K562 (cell line): ENCODE measurements around the gene NBEA. TPM values are rescaled to one million over a fixed set of nuclear protein-coding genes. Genes with fewer than 3 reads are reported as not detected.
A peak's percentile ranks its signal among the peaks of the same experiment; 100 is the strongest.
"Not testable (repeated sequence)": the region's sequence is repeated elsewhere in the genome, so short reads cannot be mapped to it uniquely, and the experiment has no call there.

ENCODE experiments used
- ATAC-seq: fragments of 200-7000 bp; cut with Tn5 transposase; 3 replicates; pipeline ENCODE4 v1.9.1; 2020; ENCODE audit warnings: moderate library complexity
- BruUV-seq: library from RNA; stranded (reverse); fragments of 400-500 nt; replicated peaks from 2 replicates; lab custom pipeline; 2021; lab: Mats Ljungman, UMichigan
- CTCF ChIA-PET: fragments of 300-600 bp; formaldehyde crosslinking; extraction: SDS; loops from one replicate; lab custom pipeline; 2021; ENCODE audit warnings: low intra/inter-chr PET ratio; lab: Yijun Ruan, JAX
- POLR2A ChIA-PET: fragments of 300-600, 350-650 bp; sonication (Branson Sonifier 250); formaldehyde crosslinking; extraction: SDS; loops from one replicate; lab custom pipeline; 2021; ENCODE audit warnings: antibody characterized with exemption, inconsistent platforms; lab: Yijun Ruan, JAX
- DNase-seq, 4 experiments: peaks; one replicate each; pipeline versions ENCODE4 v3.0.0 to v3.0.0-alpha.2; 2011 to 2018; ENCODE audit warnings: low spot score in 3 of 4, mixed read lengths in 3 of 4; ENCODE audit errors: extremely low read depth in 1 of 4
- FAIRE-seq: peaks from 2 replicates; lab custom pipeline; 2011; peaks lifted over from hg19 to GRCh38; lab: Jason Lieb, UNC
- H2AFZ ChIP-seq: 2 replicates; pipeline ENCODE4 v1.6.0; 2011; ENCODE audit warnings: low read depth, low read length, control low read depth, inconsistent platforms
- H3K27ac ChIP-seq: fragments of 200-600 bp; 3 replicates; pipeline ENCODE4 v1.8.0; 2011; ENCODE audit warnings: low read depth, mild to moderate bottlenecking, control low read depth, inconsistent platforms, low read length, moderate library complexity, mixed read lengths; ENCODE audit errors: extremely low read depth
- H3K27me3 ChIP-seq, 2 experiments: fragments of 300-600 bp in 1 of 2; 2 replicates in 1 of 2; 3 replicates in 1 of 2; pipeline versions ENCODE4 v1.6.0 to v1.8.0; 2011; ENCODE audit warnings: inconsistent platforms in 2 of 2, low read length in 2 of 2, mild to moderate bottlenecking in 1 of 2, mixed read lengths in 1 of 2, moderate library complexity in 1 of 2; ENCODE audit not compliant: control insufficient read depth in 2 of 2, insufficient read depth in 2 of 2
- H3K36me3 ChIP-seq: fragments of 300-600 bp; 3 replicates; pipeline ENCODE4 v1.8.0; 2011; ENCODE audit warnings: mild to moderate bottlenecking, low read length, inconsistent platforms; ENCODE audit not compliant: control insufficient read depth, insufficient read depth
- H3K4me1 ChIP-seq, 2 experiments: fragments of 200-600 bp in 1 of 2; replicated peaks in 1 of 2; 2 replicates in 1 of 2; 3 replicates in 1 of 2; pipeline versions ENCODE4 v1.5.1 to v1.8.0; 2011; ENCODE audit warnings: inconsistent platforms in 2 of 2, low read length in 2 of 2, mild to moderate bottlenecking in 1 of 2, mixed read lengths in 1 of 2, moderate library complexity in 1 of 2; ENCODE audit not compliant: control insufficient read depth in 2 of 2, insufficient read depth in 2 of 2
- H3K4me2 ChIP-seq: 2 replicates; pipeline ENCODE4 v1.6.1; 2011; ENCODE audit warnings: low read length, control low read depth, inconsistent platforms, mixed read lengths; ENCODE audit not compliant: insufficient read depth
- H3K4me3 ChIP-seq: fragments of 200-600 bp; sonication (generic), shearing (Covaris generic); 2 replicates; pipeline ENCODE4 v1.5.1; 2016; ENCODE audit warnings: control low read depth, inconsistent platforms
- H3K79me2 ChIP-seq: fragments of 200-600 bp; 3 replicates; pipeline ENCODE4 v1.8.0; 2011; ENCODE audit warnings: low read length, inconsistent platforms; ENCODE audit not compliant: control insufficient read depth, insufficient read depth
- H3K9ac ChIP-seq, 2 experiments: 2 replicates each; pipeline versions ENCODE4 v1.6.0 to v1.6.1; 2011; ENCODE audit warnings: low read depth in 2 of 2, low read length in 2 of 2, control low read depth in 1 of 2, inconsistent platforms in 1 of 2, mild to moderate bottlenecking in 1 of 2, mixed read lengths in 1 of 2; ENCODE audit not compliant: insufficient read depth in 1 of 2
- H3K9me1 ChIP-seq: one replicate; pipeline ENCODE4 v1.6.0; 2011; ENCODE audit warnings: inconsistent platforms, mild to moderate bottlenecking, low read length, moderate library complexity; ENCODE audit not compliant: control insufficient read depth, insufficient read depth
- H3K9me3 ChIP-seq: replicated peaks from 2 replicates; pipeline ENCODE4 v1.5.1; 2011; ENCODE audit warnings: low read depth, low read length, inconsistent platforms; ENCODE audit not compliant: control insufficient read depth, insufficient read depth
- H4K20me1 ChIP-seq: replicated peaks from 2 replicates; pipeline ENCODE4 v1.6.1; 2011; ENCODE audit warnings: low read length, inconsistent platforms, mixed read lengths; ENCODE audit not compliant: control insufficient read depth, insufficient read depth
- SAFB2 ChIP-seq: fragments of 200-400 bp; formaldehyde crosslinking; IDR thresholded peaks from 2 replicates; pipeline ENCODE4 v1.6.1; 2018; ENCODE audit warnings: borderline replicate concordance, low read length, low read depth, moderate library complexity; ENCODE audit not compliant: severe bottlenecking
- WGBS: fragments of 100-300 bp; shearing (Covaris generic); methylation state at CpG from one replicate; pipeline ENCODE4 v1.1.6; 2016; ENCODE audit warnings: low coverage, mixed read lengths; ENCODE audit not compliant: insufficient coverage; ENCODE audit errors: missing lambda C conversion rate; 5-methylcytosine and 5-hydroxymethylcytosine counted together
- in situ Hi-C: fragments of 300-500 bp; cut with MboI; formaldehyde crosslinking; loops from 4 replicates; pipeline ENCODE4 v1.15.0; 2018; ENCODE audit warnings: inconsistent platforms, mixed read lengths
- intact Hi-C: fragments of 100-400 bp; cut with micrococcal nuclease; formaldehyde crosslinking; loops from 2 replicates; pipeline ENCODE4 v1.14.2; 2022
- polyA plus RNA-seq, 8 experiments: library from polyadenylated mRNA; depleted of rRNA in 4 of 8; stranded (reverse) in 5 of 8; unstranded in 3 of 8; fragments of >200 nt; fragmentation: Nextera tagmentation in 2 of 8; fragmentation: Illumina TruSeq in 1 of 8; extraction: Ambion mirVana in 2 of 8; extraction: Trizol in 1 of 8; gene quantifications; 2 replicates each; pipeline versions ENCODE4 v1.2.1 to v1.2.3, GENCODE V29; 2011 to 2014; ENCODE audit warnings: inconsistent platforms in 1 of 8, missing spikeins in 1 of 8
- total RNA-seq, 7 experiments: library from RNA; depleted of rRNA in 6 of 7; stranded (reverse); fragments of >200 nt in 6 of 7; fragmentation: Illumina TruSeq in 2 of 7; extraction: Trizol in 2 of 7; gene quantifications; 2 replicates each; pipeline versions ENCODE4 v1.2.1 to v1.2.3, GENCODE V29; 2011 to 2021; ENCODE audit warnings: low replicate concordance in 1 of 7

The NBEA gene
- total and polyA plus RNA-seq, 9 of the 15 experiments (the other 6 are each of a cell fraction or from before 2014, with no cell fraction given), result 0.03 to 0.94 (median 0.05) TPM; not detected in 2

- intact Hi-C loops, result no loop called here
- H3K36me3 ChIP-seq, result no peaks in the 10 kb centered on the region
- POLR2A ChIA-PET, result no interaction called here
- H3K9me3 ChIP-seq, result no peaks in the 10 kb centered on the region
- no peak overlapping the region for H3K9ac ChIP-seq
- in situ Hi-C loops, result no loop called here
- H3K27ac ChIP-seq, result no peak overlapping the region
- no peaks in the 10 kb centered on the region for H4K20me1 ChIP-seq
- no peak overlapping the region for H3K4me2 ChIP-seq
- CTCF ChIA-PET, result no interaction called here
- H3K4me1 ChIP-seq, result no peaks in the 10 kb centered on the region
- 0% methylated on average over 1 of the region's 1 CpG for WGBS
- no peak for DNase-seq
- H3K79me2 ChIP-seq, result no peaks in the 10 kb centered on the region
- no peak for ATAC-seq
- BruUV-seq, result no TSS peak
- no peak overlapping the region for H3K4me3 ChIP-seq
- H3K27me3 ChIP-seq, result no peaks in the 10 kb centered on the region
- FAIRE-seq, result no peak
- no peaks in the 10 kb centered on the region for H3K9me1 ChIP-seq
- H2AFZ ChIP-seq, result no peak overlapping the region
- no peak for TF ChIP-seq SAFB2
Measured at GRCh38 chr13:35107535-35107934, 165.5 kb downstream of the NBEA start.

DNA sequence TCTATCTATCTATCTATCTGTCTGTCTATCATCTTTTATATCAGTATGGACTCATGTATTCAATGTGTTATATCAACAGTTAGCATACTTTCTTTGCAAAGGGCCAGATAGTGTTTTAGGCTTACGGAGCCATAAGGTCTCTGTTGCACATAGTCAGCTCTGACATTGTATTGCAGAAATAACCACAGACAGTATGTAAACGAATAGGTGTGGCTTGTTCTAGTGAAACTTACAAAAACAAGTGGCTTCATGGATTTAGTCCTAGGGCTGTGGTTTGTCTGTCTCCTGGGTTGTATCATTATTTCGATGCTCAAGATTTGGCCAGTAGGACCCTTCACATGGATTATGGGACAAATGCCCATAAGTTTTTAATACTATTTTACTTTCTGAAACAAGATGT is 171.5 kb downstream of the NBEA start:
- H3K9me3 ChIP-seq, H3K4me2 ChIP-seq, H3K79me2 ChIP-seq, H3K4me1 ChIP-seq, H3K9me1 ChIP-seq, BruUV-seq, DNase-seq, intact Hi-C loops, H3K4me3 ChIP-seq, CTCF ChIA-PET, H4K20me1 ChIP-seq, in situ Hi-C loops, ATAC-seq, POLR2A ChIA-PET, H3K27ac ChIP-seq, H3K27me3 ChIP-seq, H2AFZ ChIP-seq, H3K36me3 ChIP-seq, H3K9ac ChIP-seq: not testable (repeated sequence)
- peak; percentile 72 for FAIRE-seq
- 5% methylated on average over 3 of the region's 3 CpGs for WGBS
